IMR-90 (cell line): Measurements from ENCODE around the gene MICAL3. TPM values are rescaled to one million over a fixed set of nuclear protein-coding genes. Genes with fewer than 3 reads are reported as not detected.

Experiments used
- ATAC-seq: fragments of 200-7000 bp; cut with Tn5 transposase; 2 replicates; pipeline ENCODE4 v1.9.1; 2020; ENCODE audit warnings: low read depth, mild to moderate bottlenecking, moderate library complexity
- BruUV-seq: library from RNA; stranded (reverse); fragments of 400-500 nt; replicated peaks from 2 replicates; lab custom pipeline; 2021; lab: Mats Ljungman, UMichigan
- CTCF ChIA-PET: fragments of 300-600 bp; formaldehyde crosslinking; extraction: SDS; loops from one replicate; lab custom pipeline; 2021; ENCODE audit warnings: antibody characterized with exemption; lab: Yijun Ruan, JAX
- POLR2A ChIA-PET: fragments of 300-600 bp; sonication (Branson Sonifier 250); formaldehyde crosslinking; loops from one replicate; lab custom pipeline; 2022; ENCODE audit warnings: antibody characterized with exemption; ENCODE audit not compliant: unreplicated experiment; lab: Charles Lee
- DNase-seq: peaks from one replicate; pipeline ENCODE4 v3.0.0; 2013
- H2AFZ ChIP-seq: replicated peaks from 2 replicates; pipeline ENCODE3; 2013; ENCODE audit warnings: low read length, mild to moderate bottlenecking; ENCODE audit not compliant: poor library complexity
- H2AK5ac ChIP-seq: 2 replicates; pipeline ENCODE4 v1.6.1; 2013; ENCODE audit warnings: low read depth, low read length, inconsistent platforms
- H2AK9ac ChIP-seq: replicated peaks from 2 replicates; pipeline ENCODE3; 2013; ENCODE audit warnings: mild to moderate bottlenecking, low read depth, low read length, moderate library complexity; ENCODE audit not compliant: poor library complexity
- H2BK120ac ChIP-seq: 2 replicates; pipeline ENCODE4 v1.6.1; 2013; ENCODE audit warnings: low read depth, low read length, inconsistent platforms
- H2BK15ac ChIP-seq: 3 replicates; pipeline ENCODE4 v1.6.1; 2013; ENCODE audit warnings: low read depth, low read length, inconsistent platforms
- H2BK20ac ChIP-seq: 2 replicates; pipeline ENCODE4 v1.6.1; 2013; ENCODE audit warnings: low read depth, mild to moderate bottlenecking, inconsistent platforms, low read length, moderate library complexity
- H2BK5ac ChIP-seq: 2 replicates; pipeline ENCODE4 v1.6.1; 2013; ENCODE audit warnings: mild to moderate bottlenecking, low read depth, low read length, inconsistent platforms; ENCODE audit not compliant: poor library complexity, severe bottlenecking
- H3K14ac ChIP-seq: replicated peaks from 2 replicates; pipeline ENCODE4 v1.6.1; 2013; ENCODE audit warnings: low read depth, low read length, inconsistent platforms
- H3K18ac ChIP-seq: 2 replicates; pipeline ENCODE4 v1.6.1; 2013; ENCODE audit warnings: low read depth, low read length, control low read depth
- H3K23ac ChIP-seq: 2 replicates; pipeline ENCODE4 v1.6.1; 2013; ENCODE audit warnings: low read depth, low read length, inconsistent platforms
- H3K27ac ChIP-seq: 2 replicates; pipeline ENCODE4 v1.5.1; 2013; ENCODE audit warnings: mild to moderate bottlenecking, control low read depth, low read length; ENCODE audit not compliant: insufficient read depth
- H3K27me3 ChIP-seq: 2 replicates; pipeline ENCODE4 v1.6.1; 2013; ENCODE audit warnings: low read length; ENCODE audit not compliant: control insufficient read depth, insufficient read depth
- H3K36me3 ChIP-seq: 2 replicates; pipeline ENCODE4 v1.6.1; 2013; ENCODE audit warnings: low read length, mixed read lengths; ENCODE audit not compliant: control insufficient read depth, insufficient read depth
- H3K4ac ChIP-seq: 2 replicates; pipeline ENCODE4 v1.6.1; 2013; ENCODE audit warnings: low read depth, low read length, inconsistent platforms
- H3K4me1 ChIP-seq: 2 replicates; pipeline ENCODE4 v1.6.1; 2013; ENCODE audit warnings: low read length, mixed read lengths; ENCODE audit not compliant: control insufficient read depth, insufficient read depth
- H3K4me2 ChIP-seq: 2 replicates; pipeline ENCODE4 v1.6.1; 2013; ENCODE audit warnings: low read depth, mild to moderate bottlenecking, control low read depth, low read length, moderate library complexity
- H3K4me3 ChIP-seq: 2 replicates; pipeline ENCODE4 v1.5.1; 2013; ENCODE audit warnings: low read depth, mild to moderate bottlenecking, control low read depth, low read length, moderate library complexity; ENCODE audit not compliant: insufficient read depth
- H3K56ac ChIP-seq: 2 replicates; pipeline ENCODE4 v1.6.1; 2013; ENCODE audit warnings: low read length, inconsistent platforms; ENCODE audit not compliant: insufficient read depth; ENCODE audit errors: extremely low read depth
- H3K79me1 ChIP-seq, 2 experiments: 2 replicates each; pipeline ENCODE4 v1.6.1; 2013; ENCODE audit warnings: low read length in 2 of 2, inconsistent platforms in 1 of 2, low read depth in 1 of 2
- H3K9ac ChIP-seq: 2 replicates; pipeline ENCODE4 v1.6.1; 2013; ENCODE audit warnings: low read depth, low read length, control low read depth
- H3K9me1 ChIP-seq: 2 replicates; pipeline ENCODE4 v1.6.1; 2013; ENCODE audit warnings: low read length, inconsistent platforms; ENCODE audit not compliant: insufficient read depth
- H3K9me3 ChIP-seq: 2 replicates; pipeline ENCODE4 v1.6.1; 2013; ENCODE audit warnings: low read length; ENCODE audit not compliant: control insufficient read depth, insufficient read depth
- H4K20me1 ChIP-seq: 2 replicates; pipeline ENCODE4 v1.6.1; 2013; ENCODE audit warnings: low read length, inconsistent platforms; ENCODE audit not compliant: insufficient read depth
- H4K5ac ChIP-seq: 2 replicates; pipeline ENCODE4 v1.6.1; 2013; ENCODE audit warnings: mild to moderate bottlenecking, low read depth, low read length, control low read depth
- H4K8ac ChIP-seq, 2 experiments: 2 replicates each; pipeline ENCODE4 v1.6.1; 2013; ENCODE audit warnings: low read depth in 2 of 2, low read length in 2 of 2, control low read depth in 1 of 2, inconsistent platforms in 1 of 2
- H4K91ac ChIP-seq: 2 replicates; pipeline ENCODE4 v1.6.1; 2013; ENCODE audit warnings: low read depth, low read length, inconsistent platforms; ENCODE audit not compliant: insufficient read depth
- BHLHE40 ChIP-seq: fragments of 150-350 bp; IDR thresholded peaks from 2 replicates; pipeline ENCODE4 v1.6.1; 2016; ENCODE audit warnings: mild to moderate bottlenecking, low read depth, low read length
- CEBPB ChIP-seq: IDR thresholded peaks from 2 replicates; pipeline ENCODE4 v1.6.1; 2012; ENCODE audit warnings: low read depth, low read length, improper control_type of control experiment
- CTCF ChIP-seq: conservative IDR thresholded peaks from 2 replicates; pipeline ENCODE4 v1.5.1; 2012; ENCODE audit warnings: mild to moderate bottlenecking, low read depth, low read length, improper control_type of control experiment
- ELK1 ChIP-seq: fragments of 150-350 bp; IDR thresholded peaks from 2 replicates; pipeline ENCODE4 v1.6.1; 2016; ENCODE audit warnings: low read depth, mild to moderate bottlenecking, low read length, moderate library complexity, borderline replicate concordance
- FOS ChIP-seq: fragments of 150-350 bp; IDR thresholded peaks from 2 replicates; pipeline ENCODE4 v1.6.1; 2016; ENCODE audit warnings: low read depth, low read length
- MAFK ChIP-seq: IDR thresholded peaks from 2 replicates; pipeline ENCODE4 v1.6.1; 2012; ENCODE audit warnings: low read depth, low read length, improper control_type of control experiment
- MAZ ChIP-seq: IDR thresholded peaks from 2 replicates; pipeline ENCODE4 v1.6.1; 2012; ENCODE audit warnings: low read depth, mild to moderate bottlenecking, low read length, improper control_type of control experiment, moderate library complexity, borderline replicate concordance
- MXI1 ChIP-seq: IDR thresholded peaks from 2 replicates; pipeline ENCODE4 v1.6.1; 2012; ENCODE audit warnings: low read depth, mild to moderate bottlenecking, low read length, moderate library complexity, borderline replicate concordance
- RAD21 ChIP-seq: IDR thresholded peaks from 2 replicates; pipeline ENCODE4 v1.6.1; 2012; ENCODE audit warnings: low read length, improper control_type of control experiment
- RCOR1 ChIP-seq: IDR thresholded peaks from 2 replicates; pipeline ENCODE4 v1.6.1; 2012; ENCODE audit warnings: mild to moderate bottlenecking, low read length, improper control_type of control experiment; ENCODE audit not compliant: insufficient replicate concordance
- RFX5 ChIP-seq: IDR thresholded peaks from 2 replicates; pipeline ENCODE4 v1.8.0; 2012; ENCODE audit warnings: low read depth, mild to moderate bottlenecking, low read length, moderate library complexity
- USF2 ChIP-seq: fragments of 150-350 bp; IDR thresholded peaks from 2 replicates; pipeline ENCODE4 v1.6.1; 2017; ENCODE audit warnings: mild to moderate bottlenecking, antibody characterized with exemption, low read length, low read depth
- dilution Hi-C: fragments of 300-500 bp; cut with HindIII; formaldehyde crosslinking; loops from one replicate; pipeline ENCODE4 v1.14.3; 2018; ENCODE audit warnings: low sequenced_read_pairs; ENCODE audit not compliant: unreplicated experiment
- in situ Hi-C: fragments of 300-500 bp; cut with MboI; formaldehyde crosslinking; loops from 3 replicates; pipeline ENCODE4 v1.14.3; 2019; ENCODE audit warnings: low sequenced_read_pairs, inconsistent platforms, mixed read lengths
- intact Hi-C: fragments of 100-400 bp; cut with micrococcal nuclease; formaldehyde crosslinking; loops from 2 replicates; pipeline ENCODE4 v1.10.0; 2022
- polyA plus RNA-seq, 3 experiments: library from polyadenylated mRNA; depleted of rRNA; stranded (reverse); fragments of >200 nt; gene quantifications; 2 replicates each; pipeline ENCODE4 v1.2.3, GENCODE V29; 2012; ENCODE audit warnings: low replicate concordance in 1 of 3
- total RNA-seq: library from RNA; depleted of rRNA; stranded (reverse); fragments of >200 nt; gene quantifications from 2 replicates; pipeline ENCODE4 v1.2.3, GENCODE V29; 2012

Gene MICAL3
- total and polyA plus RNA-seq, 2 of the 4 experiments (the other 2 are of a cell fraction), result 17.6 to 26.8 TPM

- H2AK5ac ChIP-seq, result no peak overlapping the region
- H3K18ac ChIP-seq, result no peak overlapping the region
- H3K14ac ChIP-seq, result no peak overlapping the region
- H2BK15ac ChIP-seq, result no peak overlapping the region
- H3K23ac ChIP-seq, result no peak overlapping the region
- no peak overlapping the region for H3K27ac ChIP-seq
- BruUV-seq, result no TSS peak
- H3K4me1 ChIP-seq, result peaks cover 24% of the 10 kb centered on the region
- TF ChIP-seq RCOR1 (no peak), MAZ (no peak), FOS (no peak), RAD21 (no peak), ELK1 (no peak), CTCF (no peak), BHLHE40 (no peak), CEBPB (no peak), MXI1 (no peak), USF2 (no peak), RFX5 (no peak), MAFK (no peak)
- no peaks in the 10 kb centered on the region for H3K27me3 ChIP-seq
- H3K56ac ChIP-seq, result no peak overlapping the region
- H2AK9ac ChIP-seq, result no peak overlapping the region
- no peak for DNase-seq
- intact Hi-C loops, result no loop called here
- H3K4ac ChIP-seq, result no peak overlapping the region
- ChIA-PET CTCF (no interaction called here), POLR2A (no interaction called here)
- in situ Hi-C loops, result no loop called here
- H2AFZ ChIP-seq, result no peak overlapping the region
- H4K5ac ChIP-seq, result no peak overlapping the region
- H3K9me3 ChIP-seq, result no peaks in the 10 kb centered on the region
- H4K91ac ChIP-seq, result no peak overlapping the region
- H3K4me2 ChIP-seq, result no peak overlapping the region
- H3K4me3 ChIP-seq, result no peak overlapping the region
- H2BK20ac ChIP-seq, result no peak overlapping the region
- no peak overlapping the region for H3K9ac ChIP-seq
- peaks cover 70% of the 10 kb centered on the region for H4K20me1 ChIP-seq
- no peak overlapping the region for H2BK5ac ChIP-seq
- dilution Hi-C loops, result no loop called here
- no peak for ATAC-seq
- no peaks in the 10 kb centered on the region for H3K36me3 ChIP-seq
- peaks cover 37% of the 10 kb centered on the region for H3K9me1 ChIP-seq
- H3K79me1 ChIP-seq, result peaks cover 58 to 85% of the 10 kb centered on the region in 2 experiments
- H4K8ac ChIP-seq, result no peak overlapping the region
- no peak overlapping the region for H2BK120ac ChIP-seq
Observed at GRCh38 chr22:17927062-17927461, 97.3 kb downstream of the MICAL3 start.
